Prostate gland (tissue), 2 donors: Measurements from ENCODE around the gene GALNT7. TPM values are rescaled to one million over a fixed set of nuclear protein-coding genes. Genes with fewer than 3 reads are reported as not detected.

Experiments
- DNase-seq: peaks from one replicate; pipeline ENCODE4 v3.0.0-alpha.2; 2019; ENCODE audit warnings: low spot score
- H3K27ac ChIP-seq, 2 donors: fragments of 200-600 bp; sonication (generic); 2 replicates each; pipeline ENCODE4 v1.5.1; 2017 to 2019
- H3K27me3 ChIP-seq: fragments of 200-600 bp; sonication (generic); replicated peaks from 2 replicates; pipeline ENCODE4 v1.5.1; 2019; ENCODE audit not compliant: insufficient read depth
- H3K36me3 ChIP-seq, 2 donors: fragments of 200-600 bp; sonication (generic); 1 replicate in 1 of 2; 2 replicates in 1 of 2; pipeline versions ENCODE4 v1.5.1 to v1.8.1; 2017 to 2019
- H3K4me1 ChIP-seq: fragments of 200-600 bp; sonication (generic); replicated peaks from 2 replicates; pipeline ENCODE4 v1.5.1; 2019
- H3K4me3 ChIP-seq, 2 donors: fragments of 200-600 bp; sonication (generic); 2 replicates each; pipeline ENCODE4 v1.5.1; 2017 to 2019
- H3K9me3 ChIP-seq: fragments of 200-600 bp; sonication (generic); 2 replicates; pipeline ENCODE4 v1.5.1; 2017
- POLR2A ChIP-seq: fragments of 450-650 bp; IDR thresholded peaks from one replicate; pipeline ENCODE4 v1.6.1; 2016; ENCODE audit warnings: antibody characterized with exemption, mild to moderate bottlenecking
- POLR2AphosphoS5 ChIP-seq: sonication (generic); formaldehyde crosslinking; IDR thresholded peaks from one replicate; pipeline ENCODE4 v1.6.1; 2017; ENCODE audit warnings: antibody characterized with exemption
- WGBS: methylation state at CpG from one replicate; pipeline ENCODE4 v1.1.5; 2018; 5-methylcytosine and 5-hydroxymethylcytosine counted together
- intact Hi-C: fragments of 100-400 bp; cut with DNase I; formaldehyde crosslinking; loops from one replicate; pipeline ENCODE4 v1.14.2; 2022
- total RNA-seq, 2 donors: library from RNA; depleted of rRNA; stranded (reverse); fragments of >200 nt; gene quantifications; one replicate each; pipeline ENCODE4 v1.1.0, GENCODE V29; 2016
- TF ChIP-seq, protein P1 (sequence below), 4 experiments: fragments of 200-600 bp in 2 of 4; fragments of 450-650 bp in 2 of 4; sonication (generic) in 2 of 4; IDR thresholded peaks; 1 replicate in 3 of 4; 2 replicates in 1 of 4; pipeline ENCODE4 v1.5.1; 2016 to 2019; ENCODE audit warnings: antibody characterized with exemption in 4 of 4, mild to moderate bottlenecking in 2 of 4, moderate library complexity in 2 of 4

The GALNT7 gene
- total RNA-seq, 2 donors from 2014 or later = 45.5 to 109 TPM

DNA sequence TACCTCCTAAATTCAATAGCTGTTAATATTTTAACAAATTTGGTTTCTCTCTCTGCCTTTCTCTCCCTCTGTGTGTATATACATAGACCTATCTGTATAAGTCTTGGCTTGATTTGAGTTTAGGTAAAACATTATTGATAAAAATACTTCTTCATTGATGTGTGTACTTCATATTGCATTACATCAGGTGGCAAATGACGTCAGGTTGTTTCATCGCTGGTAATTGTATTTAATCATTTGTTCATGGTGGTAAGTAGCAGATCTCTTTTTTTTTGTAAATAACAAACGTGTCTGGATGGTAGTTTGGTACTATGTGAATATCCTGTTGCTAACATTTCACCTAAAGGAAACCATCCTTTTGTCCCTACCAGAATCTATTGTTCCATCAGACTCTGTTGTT, 55.1 kb downstream of the GALNT7 start:
- intact Hi-C loops = no loop called here
- 95% methylated on average over 3 of the region's 3 CpGs for WGBS
- H3K27me3 ChIP-seq = no peaks in the 10 kb centered on the region

DNA sequence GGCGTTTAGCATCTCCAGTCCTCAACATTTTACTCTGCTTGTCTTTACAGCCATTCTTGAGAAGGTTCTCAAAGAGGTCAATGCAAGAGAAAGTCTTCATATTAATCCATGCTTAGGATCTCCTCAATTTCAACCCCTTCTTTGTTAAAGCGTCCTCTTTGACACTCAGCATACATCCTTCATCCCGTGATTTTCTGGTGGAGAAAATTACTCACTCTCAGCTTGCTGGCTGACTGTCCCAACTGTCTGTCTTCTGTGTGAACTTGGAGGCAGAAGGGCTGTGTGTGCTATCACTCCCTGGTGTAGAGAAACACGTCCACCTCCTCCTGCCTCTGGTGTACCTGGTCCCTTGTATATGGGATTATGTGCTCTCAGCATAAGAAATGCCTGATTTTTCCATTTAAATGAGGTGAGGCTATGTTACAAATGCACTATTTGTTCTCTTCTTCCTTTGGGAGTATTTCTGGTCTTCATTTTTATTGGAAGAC, 57.8 kb downstream of the GALNT7 start:
- Histone ChIP-seq H3K27ac (no peak overlapping the region), H3K4me1 (no peaks in the 10 kb centered on the region), H3K4me3 (no peak overlapping the region), H3K27me3 (no peaks in the 10 kb centered on the region), H3K9me3 (no peaks in the 10 kb centered on the region), H3K36me3 (no peaks in the 10 kb centered on the region)
- DNase-seq = no peak
- no peak for TF ChIP-seq POLR2AphosphoS5
- TF ChIP-seq, protein P1, sequence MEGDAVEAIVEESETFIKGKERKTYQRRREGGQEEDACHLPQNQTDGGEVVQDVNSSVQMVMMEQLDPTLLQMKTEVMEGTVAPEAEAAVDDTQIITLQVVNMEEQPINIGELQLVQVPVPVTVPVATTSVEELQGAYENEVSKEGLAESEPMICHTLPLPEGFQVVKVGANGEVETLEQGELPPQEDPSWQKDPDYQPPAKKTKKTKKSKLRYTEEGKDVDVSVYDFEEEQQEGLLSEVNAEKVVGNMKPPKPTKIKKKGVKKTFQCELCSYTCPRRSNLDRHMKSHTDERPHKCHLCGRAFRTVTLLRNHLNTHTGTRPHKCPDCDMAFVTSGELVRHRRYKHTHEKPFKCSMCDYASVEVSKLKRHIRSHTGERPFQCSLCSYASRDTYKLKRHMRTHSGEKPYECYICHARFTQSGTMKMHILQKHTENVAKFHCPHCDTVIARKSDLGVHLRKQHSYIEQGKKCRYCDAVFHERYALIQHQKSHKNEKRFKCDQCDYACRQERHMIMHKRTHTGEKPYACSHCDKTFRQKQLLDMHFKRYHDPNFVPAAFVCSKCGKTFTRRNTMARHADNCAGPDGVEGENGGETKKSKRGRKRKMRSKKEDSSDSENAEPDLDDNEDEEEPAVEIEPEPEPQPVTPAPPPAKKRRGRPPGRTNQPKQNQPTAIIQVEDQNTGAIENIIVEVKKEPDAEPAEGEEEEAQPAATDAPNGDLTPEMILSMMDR (IDR thresholded peaks at IDR 0.05) = no peak
- TF ChIP-seq POLR2A = no peak
- intact Hi-C loops = no loop called here
- WGBS = 91% methylated on average over 4 of the region's 4 CpGs

More for the DNA sequence above, 55.1 kb downstream of the GALNT7 start:
- Histone ChIP-seq H3K27ac (no peak overlapping the region), H3K9me3 (no peaks in the 10 kb centered on the region), H3K4me1 (no peaks in the 10 kb centered on the region), H3K36me3 (no peaks in the 10 kb centered on the region), H3K4me3 (no peak overlapping the region)
- TF ChIP-seq POLR2AphosphoS5 (no peak), POLR2A (no peak)
- TF ChIP-seq, protein P1 (IDR thresholded peaks at IDR 0.05) = no peak
- no peak for DNase-seq

DNA sequence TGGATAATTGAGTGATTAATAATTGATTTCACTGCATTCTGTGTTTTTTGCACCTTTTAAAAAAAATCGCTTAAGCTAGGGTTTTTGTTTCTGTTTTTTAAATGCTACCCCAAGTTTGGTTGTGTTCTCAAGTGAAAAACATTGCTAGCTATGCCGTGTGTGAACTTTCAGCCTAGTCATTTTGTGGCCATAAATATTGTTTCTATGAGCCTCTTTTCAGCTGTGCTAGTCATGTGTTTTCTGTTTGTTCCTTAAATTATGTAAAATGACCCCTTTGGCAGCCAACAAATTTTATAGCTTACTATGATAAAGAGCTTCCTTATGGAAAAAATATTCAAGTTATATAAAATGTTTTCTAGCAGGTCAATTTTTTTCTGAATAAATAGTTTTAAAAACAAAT, 59.1 kb downstream of the GALNT7 start:
- Histone ChIP-seq H3K9me3 (no peaks in the 10 kb centered on the region), H3K36me3 (no peaks in the 10 kb centered on the region), H3K27ac (no peak overlapping the region), H3K4me3 (no peak overlapping the region), H3K27me3 (no peaks in the 10 kb centered on the region), H3K4me1 (no peaks in the 10 kb centered on the region)
- intact Hi-C loops = no loop called here
- TF ChIP-seq POLR2AphosphoS5 (no peak), POLR2A (no peak)
- no peak for DNase-seq
- 77% methylated on average over 2 of the region's 2 CpGs for WGBS

DNA sequence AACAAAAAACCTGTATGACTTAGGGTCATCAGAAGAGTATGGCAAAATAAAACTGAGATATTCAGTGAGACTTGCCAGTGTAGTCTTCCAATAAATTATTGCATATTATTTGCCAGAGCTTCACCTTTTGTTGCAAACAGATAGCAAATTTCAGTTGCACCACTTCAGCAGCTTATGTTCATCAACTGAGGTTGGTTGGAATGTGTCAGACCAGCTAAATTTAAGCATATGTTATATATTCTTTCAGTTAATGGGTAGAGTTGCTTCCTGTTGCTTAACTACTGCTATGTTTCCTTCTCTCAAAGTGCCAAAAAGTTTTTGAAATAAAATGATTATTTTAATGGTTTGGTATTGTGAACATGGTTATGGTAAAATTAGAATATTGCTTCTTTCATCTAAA, 61.5 kb downstream of the GALNT7 start:
- Histone ChIP-seq H3K36me3 (no peaks in the 10 kb centered on the region), H3K4me1 (no peaks in the 10 kb centered on the region), H3K4me3 (no peak overlapping the region), H3K27me3 (no peaks in the 10 kb centered on the region), H3K27ac (no peak overlapping the region), H3K9me3 (no peaks in the 10 kb centered on the region)
- TF ChIP-seq, protein P1 (IDR thresholded peaks at IDR 0.05) = no peak
- TF ChIP-seq POLR2A (no peak), POLR2AphosphoS5 (no peak)
- intact Hi-C loops = no loop called here
- DNase-seq = no peak

DNA sequence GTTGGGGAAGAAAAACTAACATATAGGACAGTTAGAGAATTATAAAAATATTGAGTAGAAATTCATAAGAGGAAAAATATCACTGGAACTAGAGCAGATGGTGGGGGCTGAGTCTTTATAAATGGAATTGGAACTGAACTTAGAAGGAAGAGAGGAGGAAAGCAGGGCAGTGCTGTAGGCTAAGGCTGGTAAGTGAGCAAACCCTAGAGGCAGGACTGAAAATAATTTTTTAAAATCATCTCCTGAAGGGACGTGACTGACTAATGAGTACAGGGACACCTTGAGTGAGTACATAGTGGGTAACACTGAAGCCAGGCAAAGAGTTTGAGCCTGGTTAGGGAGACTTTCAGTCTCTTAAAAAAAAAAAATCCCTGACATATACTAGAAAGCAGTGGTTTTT, 63.3 kb downstream of the GALNT7 start:
- Histone ChIP-seq H3K36me3 (no peaks in the 10 kb centered on the region), H3K4me3 (no peak overlapping the region), H3K4me1 (no peaks in the 10 kb centered on the region), H3K27ac (no peak overlapping the region), H3K9me3 (no peaks in the 10 kb centered on the region), H3K27me3 (no peaks in the 10 kb centered on the region)
- no peak for DNase-seq
- intact Hi-C loops = no loop called here
- 51% methylated on average over 1 of the region's 1 CpG for WGBS
- TF ChIP-seq, protein P1 (IDR thresholded peaks at IDR 0.05) = no peak
- TF ChIP-seq POLR2A (no peak), POLR2AphosphoS5 (no peak)
